D721Med (cell line): Measurements from ENCODE around the gene LYSMD3.

Source experiments
- DNase-seq: peaks from one replicate; pipeline ENCODE4 v3.0.0; 2011; ENCODE audit warnings: low spot score; ENCODE audit not compliant: insufficient read length
- FAIRE-seq: peaks from 2 replicates; lab custom pipeline; 2011; peaks lifted over from hg19 to GRCh38; lab: Jason Lieb, UNC
- CTCF ChIP-seq: IDR thresholded peaks from 2 replicates; pipeline ENCODE4 v1.5.1; 2012; ENCODE audit warnings: mild to moderate bottlenecking, control low read depth; ENCODE audit not compliant: insufficient read depth; ENCODE audit errors: missing control alignments

Gene LYSMD3

DNA sequence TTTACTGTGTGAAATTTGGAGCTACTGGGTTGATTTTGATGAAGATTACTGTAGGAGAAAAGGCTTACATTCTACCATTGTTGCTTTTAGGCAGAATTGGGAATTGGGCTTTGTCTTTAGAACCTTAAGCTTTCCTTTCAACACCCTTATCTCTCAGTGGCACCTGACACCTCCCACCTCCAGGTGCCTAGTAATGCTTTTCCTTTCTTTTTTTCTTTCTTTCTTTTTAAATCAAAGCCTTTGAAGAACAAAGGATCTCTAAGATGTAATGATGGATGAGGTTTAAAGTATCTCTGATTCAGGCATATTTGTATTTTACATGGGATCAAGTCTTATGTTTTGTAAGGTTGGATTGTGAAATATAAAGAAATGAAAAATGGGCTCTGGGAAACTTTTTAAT lies 26.3 kb upstream of the LYSMD3 start:
- DNase-seq (no peak), FAIRE-seq (no peak)
- TF ChIP-seq CTCF: no peak

GRCh38 chr5:90554358-90555006 lies 25.1 kb upstream of the LYSMD3 start:
- FAIRE-seq (no peak), DNase-seq (no peak)
- TF ChIP-seq CTCF: no peak

DNA sequence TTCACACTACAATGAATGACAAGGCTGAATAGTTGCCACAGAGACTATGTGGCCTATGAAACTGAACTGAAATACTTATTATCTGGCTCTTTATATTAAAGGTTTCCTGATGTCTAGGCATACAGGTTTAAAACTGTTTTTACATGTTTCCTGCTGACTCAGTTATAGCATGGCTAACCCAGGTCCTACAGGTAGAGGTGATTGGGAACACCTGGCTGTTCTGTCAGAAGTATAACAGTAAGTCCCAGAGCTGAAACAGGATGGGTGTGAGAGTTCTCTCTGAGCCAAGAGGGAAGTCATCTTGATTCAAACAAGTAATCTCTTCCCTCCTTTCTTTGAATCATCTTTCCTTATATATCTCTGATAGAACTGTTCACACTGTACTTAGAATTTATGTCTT lies 24.3 kb upstream of the LYSMD3 start:
- FAIRE-seq: no peak
- no peak for DNase-seq
- TF ChIP-seq CTCF: no peak

DNA sequence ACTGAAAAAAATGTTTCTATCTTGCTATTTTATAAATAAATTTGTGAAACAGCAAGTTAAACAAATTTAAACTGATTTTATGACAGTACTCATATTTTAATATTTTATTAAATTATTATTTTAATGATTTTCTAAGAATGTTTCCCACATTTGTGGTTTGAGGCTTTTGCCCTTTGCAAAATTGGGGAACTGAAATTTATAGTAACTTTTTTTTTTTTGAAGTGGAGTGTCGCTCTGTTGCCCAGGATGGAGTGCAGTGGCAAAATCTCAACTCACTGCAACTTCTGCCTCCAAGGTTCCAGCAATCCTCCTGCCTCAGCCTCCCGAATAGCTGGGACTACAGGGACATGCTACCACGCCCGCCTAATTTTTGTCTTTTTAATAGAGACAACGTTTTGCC lies 22.0 kb upstream of the LYSMD3 start:
- no peak for TF ChIP-seq CTCF
- FAIRE-seq (no peak), DNase-seq (no peak)

DNA sequence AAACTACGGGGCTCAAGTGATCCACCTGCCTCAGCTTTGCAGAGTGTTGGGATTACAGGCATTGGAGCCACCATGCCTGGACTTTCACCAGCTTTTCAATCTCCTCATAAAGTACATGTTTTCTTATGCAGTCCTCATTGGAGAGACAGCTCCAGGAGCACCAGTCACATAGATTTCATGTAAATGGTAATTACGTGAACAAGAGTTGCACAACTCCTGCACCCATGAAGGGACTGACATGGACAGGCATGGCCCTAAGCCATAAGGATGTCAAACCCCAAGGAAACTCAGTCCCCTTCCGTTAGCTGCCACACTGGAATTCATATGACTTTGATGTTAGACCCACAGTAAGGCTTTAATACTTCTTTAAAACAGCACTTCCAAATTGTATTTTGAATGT lies 21.6 kb upstream of the LYSMD3 start:
- FAIRE-seq: no peak
- TF ChIP-seq CTCF: no peak

GRCh38 chr5:90549729-90550275 lies 20.4 kb upstream of the LYSMD3 start:
- FAIRE-seq (no peak), DNase-seq (no peak)
- TF ChIP-seq CTCF: no peak

More for the DNA sequence above, 21.6 kb upstream of the LYSMD3 start:
- DNase-seq: no peak

DNA sequence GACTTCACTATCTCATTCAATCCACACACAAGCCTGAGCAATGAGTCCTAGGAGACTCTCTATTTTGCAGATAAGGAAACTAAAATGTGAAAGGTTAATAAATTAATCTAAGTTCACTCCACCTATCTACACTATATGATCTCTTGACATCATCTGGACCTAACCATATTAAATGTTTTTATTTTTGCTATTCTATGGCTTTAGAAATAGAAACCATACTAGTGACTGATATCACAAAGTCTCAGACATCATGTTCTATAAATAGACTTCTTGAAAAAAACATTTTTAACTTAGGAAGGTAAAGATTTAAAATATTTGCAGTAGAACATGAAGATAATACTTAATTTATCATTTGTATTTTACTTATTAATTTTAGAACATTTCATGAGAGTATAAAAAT lies 19.8 kb upstream of the LYSMD3 start:
- no peak for TF ChIP-seq CTCF
- DNase-seq: no peak
- no peak for FAIRE-seq
